Upper lobe of left lung (tissue), 4 donors: ENCODE results near the gene METTL27.

Source experiments
- EP300 ChIP-seq, 4 donors: sonication (generic); formaldehyde crosslinking; IDR thresholded peaks; one replicate each; pipeline ENCODE4 v1.5.1; 2017; ENCODE audit warnings: antibody characterized with exemption in 4 of 4, control low read depth in 2 of 4
- POLR2AphosphoS5 ChIP-seq, 2 donors: sonication (generic); formaldehyde crosslinking; IDR thresholded peaks; one replicate each; pipeline ENCODE4 v1.5.1; 2017; ENCODE audit warnings: antibody characterized with exemption in 2 of 2
- TF ChIP-seq, protein P1 (sequence below), 6 experiments: fragments of 450-650 bp in 4 of 6; fragments of 200-600 bp in 2 of 6; sonication (generic) in 2 of 6; IDR thresholded peaks; one replicate each; pipeline ENCODE4 v1.5.1; 2016 to 2019; ENCODE audit warnings: antibody characterized with exemption in 6 of 6

GRCh38 chr7:73860859-73861258 lies 18.5 kb upstream of the METTL27 start, which contains the start of gene TMEM270:
- TF ChIP-seq, protein P1, sequence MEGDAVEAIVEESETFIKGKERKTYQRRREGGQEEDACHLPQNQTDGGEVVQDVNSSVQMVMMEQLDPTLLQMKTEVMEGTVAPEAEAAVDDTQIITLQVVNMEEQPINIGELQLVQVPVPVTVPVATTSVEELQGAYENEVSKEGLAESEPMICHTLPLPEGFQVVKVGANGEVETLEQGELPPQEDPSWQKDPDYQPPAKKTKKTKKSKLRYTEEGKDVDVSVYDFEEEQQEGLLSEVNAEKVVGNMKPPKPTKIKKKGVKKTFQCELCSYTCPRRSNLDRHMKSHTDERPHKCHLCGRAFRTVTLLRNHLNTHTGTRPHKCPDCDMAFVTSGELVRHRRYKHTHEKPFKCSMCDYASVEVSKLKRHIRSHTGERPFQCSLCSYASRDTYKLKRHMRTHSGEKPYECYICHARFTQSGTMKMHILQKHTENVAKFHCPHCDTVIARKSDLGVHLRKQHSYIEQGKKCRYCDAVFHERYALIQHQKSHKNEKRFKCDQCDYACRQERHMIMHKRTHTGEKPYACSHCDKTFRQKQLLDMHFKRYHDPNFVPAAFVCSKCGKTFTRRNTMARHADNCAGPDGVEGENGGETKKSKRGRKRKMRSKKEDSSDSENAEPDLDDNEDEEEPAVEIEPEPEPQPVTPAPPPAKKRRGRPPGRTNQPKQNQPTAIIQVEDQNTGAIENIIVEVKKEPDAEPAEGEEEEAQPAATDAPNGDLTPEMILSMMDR (IDR thresholded peaks at IDR 0.05): no peak
- TF ChIP-seq POLR2AphosphoS5 (IDR thresholded peaks at IDR 0.05) (no peak), EP300 (IDR thresholded peaks at IDR 0.05) (no peak)
